ENCODE results near the gene FCN3.

FCN3 gene

DNA sequence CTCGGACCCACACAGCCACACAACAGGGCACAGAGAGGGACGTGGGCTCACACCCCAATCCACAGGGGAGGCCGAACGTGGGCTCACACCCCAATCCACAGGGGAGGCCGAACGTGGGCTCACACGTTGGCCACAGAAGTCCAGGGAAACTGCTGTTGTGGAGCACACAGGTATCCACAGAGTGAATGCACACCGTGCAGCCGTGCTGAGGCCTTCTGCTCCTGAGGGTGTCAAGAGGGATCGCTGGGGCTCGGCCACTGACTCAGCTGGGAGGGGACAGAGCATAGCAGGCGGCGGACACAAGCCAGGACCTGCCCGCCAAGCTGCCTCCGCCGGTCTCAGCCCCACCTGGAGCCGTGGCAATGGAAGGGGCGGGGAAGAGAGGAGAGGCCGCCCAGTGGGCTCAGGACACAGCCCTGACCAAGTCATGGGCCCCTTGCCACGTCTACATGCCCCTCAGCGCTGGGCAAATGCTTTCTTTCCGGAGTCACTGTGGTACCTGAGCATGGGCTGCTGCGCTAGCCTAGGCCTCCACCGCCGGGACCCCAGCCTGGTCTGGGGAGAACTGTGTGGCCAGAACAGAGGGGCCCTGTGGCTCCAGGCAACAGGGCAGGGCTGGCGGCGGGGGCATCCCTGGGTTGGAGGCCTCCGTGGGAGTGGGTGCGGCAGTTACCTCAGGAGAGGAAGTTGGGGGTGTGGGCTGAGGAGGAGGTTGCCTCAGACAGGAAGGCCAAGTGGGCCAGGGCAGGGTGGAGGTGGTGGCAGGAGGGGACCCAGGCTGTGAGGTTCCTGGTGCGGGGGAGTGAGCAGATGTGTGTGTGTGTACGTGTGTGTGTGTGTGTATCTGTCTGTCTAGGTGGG, 31.6 kb downstream of the FCN3 start:
- Histone ChIP-seq H3K27me3 (ENCODE audit: control insufficient read depth in 1 of 2, insufficient read depth in 2 of 2, low read length in 2 of 2) (peaks cover 0 to 4% of the 10 kb centered on the region in 2 donors), H3K4me1 (ENCODE audit: insufficient read depth, low read length) (no peaks in the 10 kb centered on the region), H3K9ac (ENCODE audit: low read length) (no peak overlapping the region)

DNA sequence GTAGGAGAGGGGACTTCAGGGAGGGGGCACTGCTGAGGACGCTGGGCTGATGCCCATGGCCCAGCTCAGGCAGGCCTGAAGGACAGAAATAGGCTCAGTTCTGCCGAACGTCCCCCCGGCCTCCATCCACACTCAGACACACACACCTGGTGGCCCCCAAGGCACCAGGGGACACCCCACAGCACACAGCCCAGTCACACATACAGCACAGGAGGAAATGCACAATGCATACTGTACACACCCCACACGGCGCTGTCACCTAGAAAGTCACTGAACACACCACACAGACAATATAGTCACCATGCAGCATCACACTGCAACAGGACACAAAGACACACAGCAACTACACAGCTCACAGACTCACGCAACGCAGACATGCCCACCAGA, 32.2 kb downstream of the FCN3 start:
- Histone ChIP-seq H3K27me3 (ENCODE audit: control insufficient read depth in 1 of 2, insufficient read depth in 2 of 2, low read length in 2 of 2) (peaks cover 0 to 4% of the 10 kb centered on the region in 2 donors), H3K9me3 (ENCODE audit: low read length) (no peaks in the 10 kb centered on the region), H3K27ac (ENCODE audit: low read depth, low read length) (no peak overlapping the region), H3K36me3 (ENCODE audit: insufficient read depth, low read length) (peaks cover 6% of the 10 kb centered on the region), H3K4me3 (ENCODE audit: low read depth in 1 of 2, low read length in 2 of 2) (no peak overlapping the region), H3K9ac (ENCODE audit: low read length) (no peak overlapping the region), H3K4me1 (ENCODE audit: insufficient read depth, low read length) (no peaks in the 10 kb centered on the region)

More for the DNA sequence above, 31.6 kb downstream of the FCN3 start:
- H3K9me3 ChIP-seq (ENCODE audit: low read length) = no peaks in the 10 kb centered on the region
- H3K36me3 ChIP-seq (ENCODE audit: insufficient read depth, low read length) = peaks cover 6% of the 10 kb centered on the region
- no peak overlapping the region for H3K27ac ChIP-seq (ENCODE audit: low read depth, low read length)
- H3K4me3 ChIP-seq (ENCODE audit: low read depth in 1 of 2, low read length in 2 of 2) = no peak overlapping the region

DNA sequence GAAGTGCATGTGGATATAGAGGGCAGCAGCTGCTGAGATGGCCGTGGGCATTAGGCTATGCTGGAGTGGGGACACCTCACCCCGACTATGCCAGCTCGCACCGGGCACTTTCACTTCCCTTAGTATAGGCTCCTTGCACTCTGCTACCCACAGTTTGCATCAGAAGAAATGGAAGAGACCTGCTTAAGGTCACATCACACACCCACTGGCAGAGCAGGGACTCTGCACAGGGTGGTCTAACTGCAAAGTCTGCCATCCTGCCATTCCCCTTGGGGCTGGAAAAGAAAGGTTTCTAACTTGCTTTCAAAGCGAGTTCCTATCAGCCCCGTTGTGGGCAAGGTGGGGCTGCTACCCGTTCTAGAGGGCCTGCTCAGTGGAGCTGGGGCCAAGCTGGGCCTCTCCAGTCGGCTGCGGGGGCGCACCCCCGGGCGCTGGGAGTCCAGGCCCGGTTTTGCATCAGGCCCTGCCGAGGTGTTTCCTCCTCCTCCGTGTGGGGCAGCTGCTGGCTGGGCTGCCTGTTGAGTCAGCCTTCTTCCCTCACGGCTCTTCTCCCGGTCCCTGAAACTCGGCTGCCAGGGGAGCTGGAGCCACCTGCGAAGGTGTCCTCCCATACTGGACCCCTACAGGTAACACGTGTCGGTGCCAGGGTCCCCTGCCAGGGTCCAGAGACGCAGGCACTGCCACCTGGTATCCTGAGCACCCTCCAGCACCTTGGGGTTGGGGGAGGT, 32.9 kb downstream of the FCN3 start, which contains the start of gene SYTL1:
Gene SYTL1, plus strand, starts transcription at position 498 of the 728 bp plus-strand sequence. CDS start 3,313 bp downstream, outside the sequence.
- Histone ChIP-seq H3K4me3 (ENCODE audit: low read depth in 1 of 2, low read length in 2 of 2) (no peak within 1 kb of the TSS), H3K27me3 (ENCODE audit: control insufficient read depth in 1 of 2, insufficient read depth in 2 of 2, low read length in 2 of 2) (no peaks in the 10 kb centered on the region), H3K4me1 (ENCODE audit: insufficient read depth, low read length) (no peaks in the 10 kb centered on the region), H3K27ac (ENCODE audit: low read depth, low read length) (no peak within 1 kb of the TSS), H3K9me3 (ENCODE audit: low read length) (no peaks in the 10 kb centered on the region), H3K36me3 (ENCODE audit: insufficient read depth, low read length) (peaks cover 9% of the 10 kb centered on the region), H3K9ac (ENCODE audit: low read length) (no peak within 1 kb of the TSS)

DNA sequence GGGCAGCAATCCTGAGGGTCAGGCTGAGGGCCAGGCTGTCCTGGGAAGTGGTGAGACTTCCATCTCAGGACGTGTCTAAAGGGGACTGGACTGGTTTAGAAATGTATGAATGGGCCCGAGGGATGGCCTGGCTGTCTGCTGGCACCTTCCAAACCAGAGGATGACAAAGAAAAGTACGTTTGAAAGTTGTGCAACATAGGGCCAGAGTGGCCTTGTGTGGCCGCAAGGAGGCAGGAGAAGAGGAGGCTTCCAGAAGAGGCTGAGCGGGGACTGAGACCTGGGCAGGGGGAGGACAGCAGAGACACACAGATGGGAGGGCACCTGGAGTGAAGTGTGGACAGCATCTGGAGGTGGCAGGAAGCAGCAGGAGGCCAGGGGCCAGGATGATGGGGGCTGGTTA, 35.4 kb downstream of the FCN3 start:
- no peak overlapping the region for H3K4me3 ChIP-seq (ENCODE audit: low read depth in 1 of 2, low read length in 2 of 2)
- no peaks in the 10 kb centered on the region for H3K9me3 ChIP-seq (ENCODE audit: low read length)
- H3K27ac ChIP-seq (ENCODE audit: low read depth, low read length) = no peak overlapping the region
- no peaks in the 10 kb centered on the region for H3K4me1 ChIP-seq (ENCODE audit: insufficient read depth, low read length)
- no peaks in the 10 kb centered on the region for H3K27me3 ChIP-seq (ENCODE audit: control insufficient read depth in 1 of 2, insufficient read depth in 2 of 2, low read length in 2 of 2)
- H3K9ac ChIP-seq (ENCODE audit: low read length) = no peak overlapping the region
- peaks cover 33% of the 10 kb centered on the region for H3K36me3 ChIP-seq (ENCODE audit: insufficient read depth, low read length)

- Histone ChIP-seq H3K4me3 (ENCODE audit: low read depth in 1 of 2, low read length in 2 of 2) (no peak overlapping the region), H3K4me1 (ENCODE audit: insufficient read depth, low read length) (no peaks in the 10 kb centered on the region)
These were observed 35.9 kb downstream of the FCN3 start for GRCh38 chr1:27338751-27339150.

GRCh38 chr1:27336756-27337155, 37.9 kb downstream of the FCN3 start:
- Histone ChIP-seq H3K4me1 (ENCODE audit: insufficient read depth, low read length) (no peaks in the 10 kb centered on the region), H3K9me3 (ENCODE audit: low read length) (no peaks in the 10 kb centered on the region), H3K27ac (ENCODE audit: low read depth, low read length) (no peak overlapping the region), H3K9ac (ENCODE audit: low read length) (no peak overlapping the region), H3K4me3 (ENCODE audit: low read depth in 1 of 2, low read length in 2 of 2) (no peak overlapping the region), H3K36me3 (ENCODE audit: insufficient read depth, low read length) (peaks cover 57% of the 10 kb centered on the region), H3K27me3 (ENCODE audit: control insufficient read depth in 1 of 2, insufficient read depth in 2 of 2, low read length in 2 of 2) (no peaks in the 10 kb centered on the region)

More at GRCh38 chr1:27338751-27339150, 35.9 kb downstream of the FCN3 start:
- Histone ChIP-seq H3K27ac (ENCODE audit: low read depth, low read length) (no peak overlapping the region), H3K9ac (ENCODE audit: low read length) (no peak overlapping the region), H3K9me3 (ENCODE audit: low read length) (no peaks in the 10 kb centered on the region), H3K36me3 (ENCODE audit: insufficient read depth, low read length) (peaks cover 37% of the 10 kb centered on the region), H3K27me3 (ENCODE audit: control insufficient read depth in 1 of 2, insufficient read depth in 2 of 2, low read length in 2 of 2) (no peaks in the 10 kb centered on the region)

GRCh38 chr1:27335506-27336422, 38.9 kb downstream of the FCN3 start:
- no peaks in the 10 kb centered on the region for H3K27me3 ChIP-seq (ENCODE audit: control insufficient read depth in 1 of 2, insufficient read depth in 2 of 2, low read length in 2 of 2)
- H3K36me3 ChIP-seq (ENCODE audit: insufficient read depth, low read length) = peaks cover 65% of the 10 kb centered on the region
- H3K4me3 ChIP-seq (ENCODE audit: low read depth in 1 of 2, low read length in 2 of 2) = no peak overlapping the region
- no peaks in the 10 kb centered on the region for H3K4me1 ChIP-seq (ENCODE audit: insufficient read depth, low read length)
- H3K9ac ChIP-seq (ENCODE audit: low read length) = no peak overlapping the region
- H3K27ac ChIP-seq (ENCODE audit: low read depth, low read length) = no peak overlapping the region
- H3K9me3 ChIP-seq (ENCODE audit: low read length) = no peaks in the 10 kb centered on the region

DNA sequence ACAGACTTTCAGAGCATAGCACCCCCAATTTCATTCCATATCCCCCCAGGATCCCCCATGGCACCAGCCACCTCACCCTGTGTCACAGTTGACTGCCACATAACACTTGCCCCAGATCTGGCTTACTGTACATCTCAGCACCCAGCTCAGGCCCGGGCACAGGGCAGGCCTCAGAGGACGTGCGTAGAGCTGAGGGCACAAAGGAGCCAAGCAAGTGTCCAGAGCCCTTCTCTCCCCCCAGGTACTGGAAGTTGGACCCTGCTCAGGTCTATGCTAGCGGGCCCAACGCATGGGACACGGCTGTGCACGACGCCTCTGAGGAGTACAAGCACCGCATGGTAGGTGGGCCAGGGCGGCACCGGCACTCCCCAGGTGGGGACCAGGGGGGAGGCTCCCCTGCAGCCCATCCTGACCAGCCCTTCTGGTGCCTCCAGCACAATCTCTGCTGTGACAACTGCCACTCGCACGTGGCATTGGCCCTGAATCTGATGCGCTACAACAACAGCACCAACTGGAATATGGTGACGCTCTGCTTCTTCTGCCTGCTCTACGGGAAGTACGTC, 40.8 kb downstream of the FCN3 start:
- H3K36me3 ChIP-seq (ENCODE audit: insufficient read depth, low read length) = peaks cover 67% of the 10 kb centered on the region

DNA sequence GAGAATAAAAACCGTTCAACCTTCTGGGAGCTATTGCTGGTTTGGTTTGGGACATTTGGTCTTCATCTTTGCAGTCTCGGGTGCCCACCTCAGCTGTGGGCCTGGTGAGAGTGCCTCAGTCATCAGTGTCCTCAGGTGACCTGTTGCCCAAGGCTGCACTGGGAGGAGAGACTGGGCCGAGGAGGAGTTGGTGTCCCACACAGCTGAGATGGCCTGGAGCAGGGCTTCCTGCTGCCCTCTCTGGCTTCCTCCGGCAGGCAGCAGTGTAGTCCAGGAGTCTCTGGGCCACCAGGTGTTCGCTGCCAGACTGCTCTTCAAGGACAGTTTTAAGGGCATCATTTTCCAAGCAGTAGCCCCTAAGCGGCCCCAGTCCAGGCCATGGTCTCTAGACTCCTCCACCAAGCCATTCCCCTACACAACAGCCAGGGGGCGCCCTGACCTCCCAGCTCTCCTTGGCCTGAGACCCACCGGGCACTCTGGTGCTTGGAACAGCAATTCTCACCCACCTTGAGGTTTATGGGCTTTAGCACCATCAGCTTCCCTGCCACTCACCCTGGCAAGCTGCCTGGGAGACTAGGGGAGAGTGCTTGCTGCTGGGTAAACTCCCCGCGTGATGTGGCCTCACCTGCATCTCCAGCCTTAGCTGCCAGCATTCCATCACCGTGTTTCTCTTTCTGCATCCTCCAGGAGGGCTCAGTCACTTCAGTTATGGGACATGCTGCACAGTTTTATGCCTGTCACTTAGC, 41.9 kb downstream of the FCN3 start:
- peaks cover 73% of the 10 kb centered on the region for H3K36me3 ChIP-seq (ENCODE audit: insufficient read depth, low read length)
- H3K9me3 ChIP-seq (ENCODE audit: low read length) = no peaks in the 10 kb centered on the region
- H3K9ac ChIP-seq (ENCODE audit: low read length) = no peak overlapping the region
- H3K27ac ChIP-seq (ENCODE audit: low read depth, low read length) = no peak overlapping the region
- H3K4me3 ChIP-seq (ENCODE audit: low read depth in 1 of 2, low read length in 2 of 2) = no peak overlapping the region
- H3K27me3 ChIP-seq (ENCODE audit: control insufficient read depth in 1 of 2, insufficient read depth in 2 of 2, low read length in 2 of 2) = no peaks in the 10 kb centered on the region
- no peaks in the 10 kb centered on the region for H3K4me1 ChIP-seq (ENCODE audit: insufficient read depth, low read length)

More for the DNA sequence above, 40.8 kb downstream of the FCN3 start:
- no peaks in the 10 kb centered on the region for H3K9me3 ChIP-seq (ENCODE audit: low read length)
- H3K4me1 ChIP-seq (ENCODE audit: insufficient read depth, low read length) = no peaks in the 10 kb centered on the region
- H3K4me3 ChIP-seq (ENCODE audit: low read depth in 1 of 2, low read length in 2 of 2) = no peak overlapping the region
- no peaks in the 10 kb centered on the region for H3K27me3 ChIP-seq (ENCODE audit: control insufficient read depth in 1 of 2, insufficient read depth in 2 of 2, low read length in 2 of 2)
- no peak overlapping the region for H3K27ac ChIP-seq (ENCODE audit: low read depth, low read length)
- H3K9ac ChIP-seq (ENCODE audit: low read length) = no peak overlapping the region

GRCh38 chr1:27331922-27332321, 42.7 kb downstream of the FCN3 start:
- peaks cover 77% of the 10 kb centered on the region for H3K36me3 ChIP-seq (ENCODE audit: insufficient read depth, low read length)
- no peak overlapping the region for H3K9ac ChIP-seq (ENCODE audit: low read length)
- no peak overlapping the region for H3K27ac ChIP-seq (ENCODE audit: low read depth, low read length)
- peaks cover 1% of the 10 kb centered on the region for H3K4me1 ChIP-seq (ENCODE audit: insufficient read depth, low read length)
- H3K27me3 ChIP-seq (ENCODE audit: control insufficient read depth in 1 of 2, insufficient read depth in 2 of 2, low read length in 2 of 2) = no peaks in the 10 kb centered on the region
- no peak overlapping the region for H3K4me3 ChIP-seq (ENCODE audit: low read depth in 1 of 2, low read length in 2 of 2)
- no peaks in the 10 kb centered on the region for H3K9me3 ChIP-seq (ENCODE audit: low read length)

Measured in muscle layer of colon (tissue), 2 donors.